Occipital lobe (tissue), 2 donors: ENCODE measurements around the gene TLR7. TPM values are rescaled to one million over a fixed set of nuclear protein-coding genes. Genes with fewer than 3 reads are reported as not detected.
A peak's percentile ranks its signal among the peaks of the same experiment; 100 is the strongest.

ENCODE experiments used
- DNase-seq: peaks from one replicate; lab custom pipeline; 2025; lab: John Stamatoyannopoulos, UW
- total RNA-seq: library from RNA; depleted of rRNA; stranded (reverse); fragments of >200 nt; gene quantifications from one replicate; pipeline ENCODE4 v1.2.3, GENCODE V29; 2014

The TLR7 gene
- total RNA-seq, 1 donor from 2014 or later = 1.2 TPM

DNA sequence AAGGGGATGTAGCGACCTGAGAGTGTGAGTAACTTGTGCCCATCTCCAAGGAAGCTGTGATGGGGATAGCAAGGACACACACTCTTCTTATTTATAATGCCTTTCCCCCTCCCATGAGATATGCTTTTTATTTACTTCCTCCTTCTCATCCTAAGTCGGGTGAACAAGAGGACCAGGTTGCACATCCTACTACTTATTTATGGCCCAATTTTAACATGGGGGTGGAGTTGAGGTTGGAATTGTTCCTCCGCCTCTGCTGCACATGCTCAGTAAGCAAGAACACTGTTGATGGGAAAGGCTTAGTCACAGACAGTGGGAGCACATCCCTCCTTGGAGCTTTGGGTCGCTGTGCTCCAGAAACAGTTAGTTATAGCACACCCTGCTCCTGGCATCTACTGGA lies 24.3 kb downstream of the TLR7 start:
- DNase-seq = no peak

DNA sequence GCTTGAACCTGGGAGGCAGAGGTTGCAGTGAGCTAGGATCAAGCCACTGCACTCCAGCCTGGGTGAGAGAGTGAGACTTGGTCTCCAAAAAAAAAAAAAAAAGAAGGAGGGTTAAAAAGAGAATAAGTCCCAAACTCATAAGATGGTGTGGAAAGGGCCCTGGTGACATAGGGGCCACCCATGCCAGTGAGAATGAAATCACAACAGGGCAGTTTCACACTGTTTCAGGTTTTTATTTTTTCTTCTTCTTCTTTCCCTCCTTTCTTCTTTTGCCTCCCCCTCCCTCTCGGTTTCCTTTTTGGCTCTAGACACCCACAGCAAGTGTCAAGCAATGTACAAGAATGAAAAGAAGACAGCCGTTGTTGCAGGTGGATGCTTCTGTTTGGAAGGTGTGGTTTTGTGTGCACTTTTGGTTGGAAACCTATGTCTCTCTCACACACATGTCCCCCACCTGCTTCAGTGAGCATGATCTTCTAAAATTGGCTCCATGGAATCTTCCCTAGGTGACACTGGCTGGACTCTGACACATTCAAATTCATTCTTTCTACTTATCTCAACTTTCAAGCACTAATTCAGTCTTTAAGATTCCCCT lies 25.1 kb downstream of the TLR7 start:
- no peak for DNase-seq

- no peak for DNase-seq
These were observed 25.8 kb downstream of the TLR7 start for GRCh38 chrX:12892716-12893115.

- no peak for DNase-seq
These were observed 27.5 kb downstream of the TLR7 start for GRCh38 chrX:12894074-12895030.

DNA sequence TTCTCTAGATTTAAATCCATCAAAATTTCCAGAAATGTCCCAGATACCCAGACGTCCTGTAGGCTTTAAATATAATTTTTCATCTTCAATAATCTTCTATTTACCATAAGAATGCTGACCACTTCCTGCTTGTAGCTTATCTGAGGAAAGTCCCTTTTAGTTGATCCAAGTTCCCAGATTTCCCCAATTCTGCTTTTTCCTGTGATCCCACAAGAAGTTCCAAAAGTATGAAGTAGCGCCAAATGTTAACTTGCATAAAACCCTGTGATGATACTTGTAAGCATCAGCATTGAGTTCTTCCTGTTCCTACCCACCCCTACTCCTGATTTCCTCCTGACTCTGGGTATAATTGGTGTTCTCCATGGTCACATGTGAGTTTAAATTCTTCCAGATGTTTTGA lies 29.0 kb downstream of the TLR7 start:
- no peak for DNase-seq

DNA sequence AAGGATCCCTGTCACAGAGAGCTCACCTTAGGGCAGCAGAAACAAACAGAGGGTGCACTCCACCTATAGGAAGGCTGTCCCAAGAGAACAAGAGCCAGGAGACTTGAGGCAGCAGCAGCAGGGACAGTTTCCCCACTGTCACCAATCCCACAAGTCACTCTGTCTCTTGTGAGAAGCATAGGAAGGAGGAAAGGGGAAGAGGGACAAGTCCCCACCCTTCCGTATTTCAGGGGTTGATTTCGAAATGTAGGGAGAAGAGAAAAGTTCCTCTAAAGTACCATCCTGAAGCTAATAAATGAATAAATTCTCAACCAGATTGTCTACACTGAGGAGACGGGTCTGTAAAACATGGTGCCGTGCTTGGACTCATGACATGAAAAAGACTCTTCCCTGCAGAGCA lies 30.1 kb downstream of the TLR7 start:
- no peak for DNase-seq

- DNase-seq = no peak
These were observed 31.2 kb downstream of the TLR7 start for GRCh38 chrX:12898073-12898472.

- DNase-seq = no peak
These were observed 32.6 kb downstream of the TLR7 start for GRCh38 chrX:12899506-12899905.

DNA sequence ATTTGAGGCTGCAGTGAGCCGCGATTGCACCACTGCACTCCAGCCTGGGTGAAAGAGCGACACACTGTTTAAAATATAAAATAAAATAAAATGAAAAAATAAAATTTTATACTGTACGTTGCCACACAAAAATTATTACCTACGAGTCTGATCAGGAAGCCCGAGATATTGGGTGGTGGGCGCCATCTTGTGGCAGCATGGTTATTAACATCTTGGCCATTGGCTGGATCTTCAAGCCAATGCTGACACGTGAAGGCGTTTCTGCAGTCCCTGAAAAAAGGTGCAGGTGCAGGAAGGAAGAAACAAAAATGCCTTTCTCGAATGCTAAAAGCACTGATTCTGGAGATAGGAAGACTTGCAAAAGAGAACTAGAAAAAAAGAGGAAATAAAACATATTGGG lies 34.6 kb downstream of the TLR7 start:
- DNase-seq = peak; percentile 3

DNA sequence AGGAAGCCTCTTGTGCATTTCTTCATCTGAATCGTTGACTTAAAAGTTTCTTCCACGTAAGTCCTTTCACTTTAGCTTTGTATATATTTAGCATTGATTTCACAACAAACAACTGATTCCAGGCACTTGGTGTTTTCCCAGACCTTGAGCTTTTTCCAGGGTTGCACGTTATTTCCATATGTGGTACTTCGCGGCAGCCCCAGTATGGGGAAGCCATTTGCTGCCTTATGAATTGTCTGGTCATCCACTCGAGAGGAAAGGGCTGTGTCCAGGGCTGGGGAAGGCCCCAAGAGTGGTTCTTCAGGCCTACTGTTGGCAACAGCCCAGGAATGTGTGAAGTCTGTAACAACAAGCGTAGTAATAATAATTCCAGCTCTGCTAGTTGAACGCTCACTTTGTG lies 36.8 kb downstream of the TLR7 start:
- DNase-seq = no peak

DNA sequence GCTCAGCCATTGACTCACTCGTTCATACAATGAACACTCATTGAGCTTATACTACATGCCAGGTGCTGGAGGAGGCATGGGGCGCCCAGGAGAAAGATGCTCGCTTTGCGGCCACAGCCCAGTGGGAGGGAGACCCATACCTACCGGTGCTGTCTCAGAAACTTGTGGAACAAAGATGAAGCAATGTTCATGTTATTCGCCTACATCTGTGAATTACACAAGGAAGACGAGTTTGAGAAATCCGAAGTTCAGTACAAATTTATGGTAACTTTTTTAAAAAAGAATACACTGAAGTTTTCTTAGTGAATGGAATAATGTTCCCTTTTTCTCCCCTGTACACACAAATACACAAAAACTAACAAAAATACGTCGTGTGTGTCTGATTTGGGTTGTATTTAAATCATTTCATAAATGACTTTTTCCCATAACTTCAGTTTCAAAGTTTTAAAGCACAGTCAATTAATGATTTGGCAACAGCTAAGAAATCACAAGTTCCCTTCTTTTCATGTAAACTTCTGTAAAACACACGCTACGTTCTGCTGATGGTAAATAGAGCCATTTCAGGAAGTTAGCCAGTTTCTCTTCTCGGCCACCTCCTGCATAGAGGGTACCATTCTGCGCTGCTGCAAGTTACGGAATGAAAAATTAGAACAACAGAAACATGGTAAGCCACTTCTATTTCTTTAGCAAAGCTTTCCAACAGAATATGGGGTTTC lies 39.3 kb downstream of the TLR7 start, which contains the start of gene TLR8:
TSS of gene TLR8 (plus strand) at position 575 of the 716 bp plus-strand sequence. CDS start at position 662, 87 bp downstream.
- no peak for DNase-seq

DNA sequence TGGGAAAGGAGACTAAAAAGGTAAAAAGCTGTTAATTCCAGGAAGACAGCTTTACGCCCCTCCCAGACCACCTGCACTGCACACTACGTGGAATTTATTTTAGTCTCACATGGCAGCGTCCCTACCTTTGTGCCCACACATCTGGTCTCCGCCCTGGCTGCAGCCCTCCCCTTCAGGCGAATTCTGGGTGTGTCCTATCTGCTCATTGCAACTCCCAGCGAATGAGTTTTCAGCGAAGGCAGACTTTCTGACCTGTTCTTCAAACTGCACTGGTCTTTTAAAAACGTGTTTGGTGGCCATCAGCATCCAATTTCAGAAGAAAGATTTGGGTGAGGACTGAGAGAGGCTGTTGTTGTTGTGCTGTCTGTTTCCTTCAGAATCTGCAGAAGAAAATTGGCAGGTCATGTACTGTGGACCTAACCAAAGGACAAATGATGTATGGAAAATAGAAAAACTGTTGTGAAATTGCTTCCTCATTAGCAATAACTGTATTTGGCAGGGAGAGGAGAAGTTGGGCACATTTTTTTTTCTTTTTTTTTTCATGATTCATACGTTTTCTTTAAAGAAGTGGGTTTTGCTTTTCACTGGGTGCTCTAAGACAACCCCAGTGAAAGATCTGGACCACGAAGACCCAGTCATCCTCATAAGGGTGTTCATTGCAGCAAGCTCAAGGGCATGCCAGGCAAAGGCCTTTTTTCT lies 43.7 kb downstream of the TLR7 start:
- DNase-seq = no peak

DNA sequence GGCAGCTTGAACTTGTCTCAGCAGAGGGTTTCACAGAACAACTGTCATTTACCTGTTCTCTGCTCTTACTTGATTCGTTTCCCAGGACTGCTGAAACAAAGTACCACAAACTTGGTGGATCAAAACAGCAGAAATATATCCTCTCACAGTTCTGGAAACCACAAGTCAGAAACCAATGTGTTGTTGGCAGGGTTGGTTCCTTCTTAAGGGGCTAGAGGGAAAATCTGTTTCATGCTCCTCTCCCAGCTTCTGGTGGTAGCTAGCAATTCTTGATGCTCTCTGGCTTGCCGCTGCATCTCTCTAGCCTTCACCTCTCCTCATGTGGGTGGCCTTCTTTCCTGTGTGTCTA lies 44.2 kb downstream of the TLR7 start:
- DNase-seq = no peak

DNA sequence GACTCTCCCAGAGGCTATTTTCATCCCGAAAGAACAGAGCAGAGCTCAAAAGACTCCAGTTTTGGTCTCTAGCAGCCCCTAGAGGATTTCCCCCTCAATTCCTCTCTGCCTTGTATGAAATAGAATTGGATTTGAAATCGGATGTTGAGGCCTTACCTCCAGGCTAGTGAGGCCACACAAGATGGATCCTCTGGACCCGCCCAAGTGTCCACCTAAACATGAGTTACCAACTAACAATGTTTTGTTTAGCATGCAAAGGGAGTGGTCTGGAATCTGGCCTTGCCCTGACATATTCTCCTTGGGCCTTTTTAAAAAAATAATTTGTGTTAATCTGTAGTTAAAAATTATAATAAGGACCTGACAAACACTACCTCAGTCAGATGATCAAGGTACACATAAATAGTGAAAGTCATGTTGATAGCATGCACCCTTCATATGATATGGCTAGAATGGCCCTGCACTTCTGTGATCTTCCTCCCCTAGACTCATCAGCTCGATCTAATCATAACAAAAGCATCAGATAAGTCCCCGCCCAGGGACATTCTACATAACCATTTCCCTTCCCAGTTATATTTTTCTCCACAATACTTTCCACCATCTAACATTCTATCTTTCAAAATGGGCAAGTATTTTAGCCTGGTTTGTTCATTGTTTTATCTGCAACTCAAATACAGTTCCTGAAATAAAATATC lies 46.1 kb downstream of the TLR7 start:
- DNase-seq = no peak

DNA sequence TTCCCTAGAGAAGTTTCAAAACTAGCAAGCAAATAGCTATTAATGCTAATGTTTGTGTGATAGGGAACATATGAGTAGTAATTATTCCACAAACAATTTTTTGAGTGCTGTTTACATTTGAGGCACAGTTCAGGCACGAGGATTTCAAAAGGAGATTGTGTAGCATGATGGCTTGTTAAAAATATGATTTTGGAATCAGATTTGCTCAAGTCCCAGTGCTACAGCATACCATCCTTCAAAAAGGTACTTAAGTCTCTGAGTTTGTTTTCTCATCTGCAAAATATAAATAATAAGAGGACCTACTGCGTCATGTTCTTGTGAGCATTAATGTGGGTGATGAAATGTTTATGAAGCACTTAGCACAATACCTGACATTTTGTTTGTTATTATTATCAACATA lies 50.9 kb downstream of the TLR7 start:
- DNase-seq = no peak

GRCh38 chrX:12919051-12919450 lies 52.2 kb downstream of the TLR7 start:
- DNase-seq = no peak

DNA sequence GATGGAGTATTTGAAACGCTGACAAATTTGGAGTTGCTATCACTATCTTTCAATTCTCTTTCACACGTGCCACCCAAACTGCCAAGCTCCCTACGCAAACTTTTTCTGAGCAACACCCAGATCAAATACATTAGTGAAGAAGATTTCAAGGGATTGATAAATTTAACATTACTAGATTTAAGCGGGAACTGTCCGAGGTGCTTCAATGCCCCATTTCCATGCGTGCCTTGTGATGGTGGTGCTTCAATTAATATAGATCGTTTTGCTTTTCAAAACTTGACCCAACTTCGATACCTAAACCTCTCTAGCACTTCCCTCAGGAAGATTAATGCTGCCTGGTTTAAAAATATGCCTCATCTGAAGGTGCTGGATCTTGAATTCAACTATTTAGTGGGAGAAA lies 52.7 kb downstream of the TLR7 start:
- no peak for DNase-seq

GRCh38 chrX:12920990-12921389 lies 54.1 kb downstream of the TLR7 start:
- DNase-seq = no peak

DNA sequence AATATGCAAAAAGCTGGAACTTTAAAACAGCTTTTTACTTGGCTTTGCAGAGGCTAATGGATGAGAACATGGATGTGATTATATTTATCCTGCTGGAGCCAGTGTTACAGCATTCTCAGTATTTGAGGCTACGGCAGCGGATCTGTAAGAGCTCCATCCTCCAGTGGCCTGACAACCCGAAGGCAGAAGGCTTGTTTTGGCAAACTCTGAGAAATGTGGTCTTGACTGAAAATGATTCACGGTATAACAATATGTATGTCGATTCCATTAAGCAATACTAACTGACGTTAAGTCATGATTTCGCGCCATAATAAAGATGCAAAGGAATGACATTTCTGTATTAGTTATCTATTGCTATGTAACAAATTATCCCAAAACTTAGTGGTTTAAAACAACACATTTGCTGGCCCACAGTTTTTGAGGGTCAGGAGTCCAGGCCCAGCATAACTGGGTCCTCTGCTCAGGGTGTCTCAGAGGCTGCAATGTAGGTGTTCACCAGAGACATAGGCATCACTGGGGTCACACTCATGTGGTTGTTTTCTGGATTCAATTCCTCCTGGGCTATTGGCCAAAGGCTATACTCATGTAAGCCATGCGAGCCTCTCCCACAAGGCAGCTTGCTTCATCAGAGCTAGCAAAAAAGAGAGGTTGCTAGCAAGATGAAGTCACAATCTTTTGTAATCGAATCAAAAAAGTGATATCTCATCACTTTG lies 55.2 kb downstream of the TLR7 start:
- no peak for DNase-seq

DNA sequence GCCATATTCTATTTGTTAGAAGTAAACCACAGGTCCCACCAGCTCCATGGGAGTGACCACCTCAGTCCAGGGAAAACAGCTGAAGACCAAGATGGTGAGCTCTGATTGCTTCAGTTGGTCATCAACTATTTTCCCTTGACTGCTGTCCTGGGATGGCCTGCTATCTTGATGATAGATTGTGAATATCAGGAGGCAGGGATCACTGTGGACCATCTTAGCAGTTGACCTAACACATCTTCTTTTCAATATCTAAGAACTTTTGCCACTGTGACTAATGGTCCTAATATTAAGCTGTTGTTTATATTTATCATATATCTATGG lies 55.7 kb downstream of the TLR7 start:
- DNase-seq = no peak

DNA sequence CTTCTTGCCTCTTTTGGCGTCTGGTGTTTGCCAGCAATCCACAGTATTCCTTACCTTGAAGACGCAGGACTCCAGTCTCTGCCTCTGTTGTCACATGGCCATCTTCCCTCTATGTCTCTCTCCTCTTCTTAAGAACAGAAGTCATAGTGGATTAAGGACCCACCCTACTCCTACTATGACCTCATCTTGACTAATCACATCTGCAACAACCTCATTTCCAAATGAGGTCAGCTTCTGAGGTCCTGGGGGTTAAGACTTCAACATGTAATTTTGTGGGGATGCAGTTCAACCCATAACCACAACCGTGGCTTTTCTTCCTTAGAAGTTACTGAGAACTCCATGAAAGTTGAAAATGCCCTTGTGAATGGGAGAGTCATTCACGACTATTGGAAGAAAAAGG lies 62.8 kb downstream of the TLR7 start:
- DNase-seq = no peak
